HG03558 (cell line): Measurements from ENCODE around the gene CRYAB.

Experiments
- ATAC-seq: cut with Tn5 transposase; IDR thresholded peaks from one replicate; pipeline ENCODE4 v1.9.1; 2021; ENCODE audit warnings: moderate number of reproducible peaks; ENCODE audit not compliant: unreplicated experiment; ENCODE audit errors: extremely low read depth

CRYAB gene, protein sequence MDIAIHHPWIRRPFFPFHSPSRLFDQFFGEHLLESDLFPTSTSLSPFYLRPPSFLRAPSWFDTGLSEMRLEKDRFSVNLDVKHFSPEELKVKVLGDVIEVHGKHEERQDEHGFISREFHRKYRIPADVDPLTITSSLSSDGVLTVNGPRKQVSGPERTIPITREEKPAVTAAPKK

GRCh38 chr11:111911563-111912401, at the start of gene CRYAB:
TSS of gene CRYAB (minus strand) at chr11:111911770. CDS start at chr11:111911724, 46 bp downstream.
- no peak for ATAC-seq

- ATAC-seq, result no peak
These were observed 49.3 kb upstream of the CRYAB start for GRCh38 chr11:111960916-111961315.

DNA sequence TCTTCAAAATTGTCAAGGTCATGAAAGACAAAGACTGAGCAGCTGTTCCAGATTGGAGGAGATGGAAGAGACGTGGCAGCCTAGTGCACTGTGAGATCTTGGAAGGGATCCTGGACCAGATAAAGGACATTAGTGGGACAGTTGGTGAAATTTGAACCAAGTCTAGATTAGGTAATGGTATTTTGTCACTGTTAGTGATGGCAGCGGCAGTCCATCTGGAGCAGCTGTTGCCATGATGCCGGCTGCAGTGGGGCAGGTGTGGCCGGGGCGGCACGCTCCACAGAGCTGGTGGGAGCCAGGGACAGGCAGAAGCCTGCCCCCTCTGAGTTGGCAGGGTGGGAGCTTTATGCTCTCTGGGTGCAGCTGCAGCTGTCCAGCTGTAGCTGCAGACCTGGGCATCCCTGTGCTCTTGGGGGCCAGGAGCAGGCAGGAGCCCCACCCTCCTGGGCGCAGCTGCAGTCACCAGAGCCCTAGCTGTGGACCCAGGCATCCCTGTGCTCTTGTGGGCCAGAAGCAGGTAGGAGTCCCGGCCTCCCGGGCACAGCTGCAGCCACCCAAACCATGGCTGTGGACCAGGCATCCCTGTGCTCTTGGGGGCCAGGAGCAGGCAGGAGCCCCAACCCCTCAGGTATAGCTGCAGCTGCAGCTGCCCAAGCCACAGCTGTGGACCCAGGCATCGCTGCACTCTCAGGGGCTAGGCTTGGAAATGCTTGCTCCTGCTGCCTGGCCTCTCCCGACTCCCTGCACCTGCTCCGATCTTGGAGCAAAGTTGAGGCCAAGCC, 46.3 kb upstream of the CRYAB start:
- no peak for ATAC-seq

- ATAC-seq, result no peak
These were observed 42.6 kb upstream of the CRYAB start for GRCh38 chr11:111954154-111954553.

DNA sequence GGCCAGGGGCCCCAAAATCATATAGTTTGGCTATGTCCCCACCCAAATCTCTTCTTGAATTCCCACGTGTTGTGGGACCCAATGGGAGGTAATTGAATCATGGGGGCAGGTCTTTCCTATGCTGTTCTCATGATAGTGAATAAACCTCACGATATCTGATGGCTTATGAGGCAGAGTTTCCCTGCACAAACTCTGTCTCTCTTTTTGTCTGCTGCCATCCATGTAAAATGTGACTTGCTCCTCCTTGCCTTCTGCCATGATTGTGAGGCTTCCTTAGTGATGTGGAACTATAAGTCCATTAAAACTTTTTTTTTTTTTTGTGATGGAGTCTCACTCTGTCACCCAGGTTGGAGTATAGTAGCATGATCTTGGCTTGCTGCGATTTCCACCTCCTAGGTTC, 40.0 kb upstream of the CRYAB start:
- ATAC-seq, result no peak

GRCh38 chr11:111949519-111950426, 38.2 kb upstream of the CRYAB start:
- ATAC-seq, result no peak

DNA sequence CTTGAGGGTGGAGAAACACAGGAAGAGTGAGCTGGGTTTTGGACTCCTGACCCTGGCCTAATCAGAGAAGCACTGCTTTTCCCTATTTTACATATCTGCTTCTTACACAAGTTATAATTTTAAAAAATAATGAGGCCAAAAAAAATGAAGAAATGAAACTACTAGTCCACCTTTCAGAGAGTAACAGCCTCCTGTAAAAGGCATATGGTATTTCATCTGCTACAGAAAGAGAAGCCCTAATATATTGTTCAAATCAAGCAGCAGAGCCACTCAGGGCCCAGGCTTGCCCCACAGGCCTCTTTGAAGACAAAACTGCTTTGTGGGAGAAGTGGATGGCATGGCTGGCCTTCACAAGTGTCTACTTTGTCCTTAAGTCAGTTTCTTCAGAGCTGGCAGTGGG, 35.6 kb upstream of the CRYAB start:
- no peak for ATAC-seq

GRCh38 chr11:111946499-111946898, 34.9 kb upstream of the CRYAB start:
- no peak for ATAC-seq

DNA sequence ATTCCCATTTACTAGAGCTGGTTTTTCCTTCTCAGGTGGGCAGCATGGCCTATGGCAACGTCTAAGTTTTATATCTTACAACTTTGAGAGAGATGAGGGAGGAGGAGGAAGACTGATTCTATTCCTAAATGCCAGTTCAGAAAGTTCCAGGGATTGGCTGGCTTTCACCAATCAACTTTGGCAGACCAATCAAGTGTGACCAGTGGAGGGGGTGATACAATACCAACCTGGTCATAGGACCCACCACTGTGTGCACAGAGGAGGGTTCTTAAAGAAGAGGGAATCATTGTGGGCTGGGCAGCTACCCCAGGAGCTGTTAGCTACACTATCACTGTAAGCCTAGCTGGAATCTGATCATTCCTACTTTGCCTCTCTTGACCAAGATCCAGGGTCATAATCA, 33.6 kb upstream of the CRYAB start:
- no peak for ATAC-seq

GRCh38 chr11:111944651-111945051, 33.1 kb upstream of the CRYAB start:
- no peak for ATAC-seq

DNA sequence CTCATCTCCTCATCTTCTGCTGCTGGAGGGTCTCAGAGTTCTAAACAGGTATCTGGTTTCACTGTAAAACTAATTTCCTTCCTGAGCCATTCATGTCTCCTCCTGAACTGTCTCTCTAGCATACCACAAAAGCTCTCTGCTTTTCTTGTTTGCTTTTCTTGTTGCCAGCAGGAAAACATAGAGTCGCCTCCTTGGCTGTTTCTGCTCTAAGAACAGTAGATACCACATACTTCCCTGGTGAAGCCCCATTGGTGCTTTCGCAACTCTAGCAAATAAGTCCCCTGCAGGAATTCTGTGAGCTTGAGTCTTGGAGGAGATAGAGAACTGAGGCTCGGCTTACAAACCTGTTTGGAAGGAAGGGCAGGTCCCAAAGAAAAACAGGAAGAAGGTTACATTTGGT, 32.6 kb upstream of the CRYAB start:
- no peak for ATAC-seq

- no peak for ATAC-seq
These were observed 31.3 kb upstream of the CRYAB start for GRCh38 chr11:111942829-111943228.

DNA sequence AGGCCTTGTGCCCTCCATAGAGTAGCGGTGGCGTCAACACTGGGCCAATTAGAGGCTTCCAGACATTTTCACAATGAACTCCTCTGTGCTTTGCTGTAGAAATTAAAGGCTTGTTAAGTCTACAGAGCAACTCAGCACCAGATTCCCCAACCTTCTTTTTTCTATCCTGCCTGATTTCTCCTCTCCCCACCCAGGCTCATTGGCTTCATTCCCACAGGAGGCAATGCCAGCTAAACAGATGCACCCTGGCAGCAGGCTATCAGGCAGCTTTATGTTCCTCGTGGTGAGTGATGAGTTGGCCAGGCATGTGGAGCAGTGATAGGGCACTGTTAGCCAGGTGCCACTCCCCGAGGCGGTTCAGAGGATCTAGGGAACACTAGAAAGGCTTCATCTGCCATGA, 30.4 kb upstream of the CRYAB start:
- ATAC-seq, result no peak

DNA sequence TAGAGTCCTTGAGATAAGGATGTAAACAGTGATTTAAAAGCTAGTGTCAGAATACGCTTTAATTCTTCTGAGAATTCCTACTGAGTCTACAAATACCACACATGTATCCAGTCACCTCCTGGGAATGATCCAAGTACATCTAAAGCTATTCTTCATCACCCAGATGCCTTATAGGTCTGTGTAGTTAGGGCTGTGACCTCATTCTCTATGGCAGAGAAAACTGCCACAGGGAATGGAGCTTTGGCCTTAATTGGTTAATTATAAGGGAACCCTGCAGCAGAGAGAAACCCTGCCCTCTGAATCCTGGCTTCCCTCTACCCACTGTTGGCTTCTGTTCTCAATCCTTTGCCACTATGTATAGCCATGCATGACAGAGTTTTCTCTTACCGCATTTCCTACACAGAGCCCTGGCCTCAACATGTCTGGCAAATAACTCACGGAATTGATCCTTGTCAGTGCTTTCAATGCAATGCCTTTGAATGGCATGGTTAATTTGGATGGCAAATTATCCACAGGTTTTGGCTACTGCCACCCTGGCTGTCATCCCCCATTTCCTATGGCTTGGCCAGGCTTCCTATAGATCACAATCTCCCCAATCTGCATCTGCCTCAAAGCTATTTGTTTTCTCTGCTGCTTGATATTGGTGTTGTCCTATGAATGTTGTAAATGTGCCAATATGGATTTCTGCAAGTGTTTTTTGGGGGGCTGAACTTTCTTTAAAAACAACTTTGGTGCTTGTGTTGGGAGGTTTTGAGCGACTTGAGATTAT, 28.4 kb upstream of the CRYAB start:
- no peak for ATAC-seq

GRCh38 chr11:111938687-111939160, 27.2 kb upstream of the CRYAB start:
- peak; percentile 83 for ATAC-seq

- ATAC-seq, result no peak
These were observed 26.3 kb upstream of the CRYAB start for GRCh38 chr11:111937844-111938243.

- ATAC-seq, result no peak
These were observed 25.8 kb upstream of the CRYAB start for GRCh38 chr11:111937461-111937769.

DNA sequence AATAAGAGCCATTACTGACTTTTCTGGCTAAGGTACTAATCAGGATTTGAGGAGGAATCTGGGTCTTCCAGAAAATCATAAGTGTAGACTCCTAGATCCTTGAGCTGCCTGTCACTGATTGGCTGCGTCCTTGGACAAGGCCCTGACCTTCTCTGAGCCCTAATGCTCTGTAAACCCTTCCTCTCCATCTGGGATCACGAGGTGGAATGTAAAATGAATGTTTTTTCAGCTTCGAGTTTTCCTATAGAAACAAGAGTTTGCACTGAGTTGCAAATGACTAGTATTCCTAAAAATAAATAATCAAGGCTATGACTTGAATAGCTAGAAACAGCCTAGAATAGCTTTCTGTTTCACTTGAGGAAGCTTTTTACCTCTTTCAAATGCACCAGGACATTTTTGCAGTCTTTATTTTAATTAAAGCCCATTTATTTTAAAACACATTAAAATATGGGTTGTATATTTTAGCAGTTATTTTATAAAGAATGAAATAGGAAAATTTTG, 24.5 kb upstream of the CRYAB start:
- ATAC-seq, result no peak

DNA sequence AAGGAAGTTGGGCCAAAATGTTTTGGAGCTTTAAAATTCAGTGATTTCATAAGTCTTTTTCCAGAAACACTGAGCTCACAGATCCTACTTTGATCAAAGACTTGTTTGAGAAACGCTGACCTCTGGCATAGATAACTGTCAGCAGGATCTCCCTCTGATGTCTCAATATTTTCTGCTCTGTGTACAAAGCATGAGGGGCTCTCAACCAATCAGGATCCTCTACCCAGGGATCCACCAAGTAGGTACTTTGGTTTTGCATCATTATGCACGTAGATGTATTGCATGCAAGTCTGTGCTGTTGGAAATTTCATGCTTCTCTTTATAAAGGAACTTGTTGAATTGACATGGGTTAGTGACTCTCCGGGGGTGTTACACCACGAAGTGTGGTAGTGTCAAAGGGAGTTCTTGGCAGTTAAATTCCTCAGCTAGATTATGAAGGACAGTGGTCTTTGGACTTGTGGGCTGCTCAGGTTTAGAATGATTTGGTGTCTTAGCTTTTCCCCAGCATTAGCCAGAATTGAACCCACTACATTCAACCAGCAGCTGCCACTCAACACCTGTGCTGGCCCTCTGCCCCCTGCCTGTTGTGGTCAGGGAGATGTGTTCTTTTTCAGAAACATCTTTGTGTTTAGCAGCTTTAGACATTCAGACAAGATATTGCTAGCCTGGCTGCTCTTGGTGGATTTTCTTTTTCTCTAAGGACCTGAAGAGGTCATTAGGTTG, 23.9 kb upstream of the CRYAB start:
- no peak for ATAC-seq
